ENCODE results near the gene LAMA4. TPM values are rescaled to one million over a fixed set of nuclear protein-coding genes. Genes with fewer than 3 reads are reported as not detected.

Gene LAMA4
- total and polyA plus RNA-seq, 2 of the 13 experiments (the other 11 are each of a cell fraction or from before 2014, with no cell fraction given) = not detected

DNA sequence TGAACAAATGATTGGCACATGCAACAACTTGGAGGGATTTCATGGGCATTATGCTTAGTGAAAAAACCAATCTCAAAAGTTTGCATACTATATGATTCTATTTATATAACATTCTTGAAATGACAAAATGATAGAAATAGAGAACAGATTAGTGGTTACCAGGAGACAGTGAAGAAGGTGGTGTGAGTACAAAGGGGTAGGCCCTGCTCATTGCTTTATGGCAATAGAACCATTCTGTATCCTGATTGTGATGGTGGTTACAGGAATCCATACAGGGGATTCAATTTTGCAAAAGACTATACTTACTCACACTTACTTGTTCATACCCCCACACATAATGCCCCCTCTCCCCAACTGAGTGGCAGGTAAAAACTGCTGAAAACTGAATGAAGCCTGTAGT lies 30.2 kb upstream of the LAMA4 start:
- no peak overlapping the region for H3K9ac ChIP-seq (ENCODE audit: insufficient read depth, low read depth, low read length)
- H3K27me3 ChIP-seq (ENCODE audit: control insufficient read depth in 1 of 2, insufficient read depth in 2 of 2, low read length in 2 of 2) = no peaks in the 10 kb centered on the region
- ATAC-seq (no peak), DNase-seq (ENCODE audit: low spot score) (no peak), FAIRE-seq (no peak)
- H3K79me2 ChIP-seq (ENCODE audit: insufficient read depth, low read length) = no peaks in the 10 kb centered on the region
- H4K20me1 ChIP-seq (ENCODE audit: insufficient read depth, low read length) = no peaks in the 10 kb centered on the region
- no peaks in the 10 kb centered on the region for H3K36me3 ChIP-seq (replicated peaks in 1 of 2; ENCODE audit: control insufficient read depth in 1 of 2, insufficient read depth in 2 of 2, low read length in 2 of 2)
- ChIA-PET POLR2A (no interaction called here), CTCF (ENCODE audit: low intra/inter-chr PET ratio, low total read pairs) (no interaction called here)
- BruUV-seq (replicated peaks) = no TSS peak
- H3K4me1 ChIP-seq (ENCODE audit: insufficient read depth, low read length) = no peaks in the 10 kb centered on the region
- intact Hi-C loops (cut with micrococcal nuclease; ENCODE audit: unreplicated experiment) = no loop called here
- in situ Hi-C loops (cut with HindIII; ENCODE audit: extremely low pct_ligation_motif_present, low pct_unique_long_range_greater_than_20kb) = no loop called here
- H3K4me3 ChIP-seq (replicated peaks in 1 of 3; ENCODE audit: insufficient read depth in 1 of 3, low read depth in 2 of 3, low read length in 3 of 3) = no peak overlapping the region
- H3K4me2 ChIP-seq (ENCODE audit: low read depth, low read length) = no peak overlapping the region
- no peak overlapping the region for H3K27ac ChIP-seq (ENCODE audit: extremely low read length, insufficient read depth, low read length)
- no peak overlapping the region for H2AFZ ChIP-seq (ENCODE audit: low read length)
- H3K9me3 ChIP-seq (ENCODE audit: low read length) = no peaks in the 10 kb centered on the region
- TF ChIP-seq SSRP1 (CRISPR knock-in tag; IDR thresholded peaks at IDR 0.05) = no peak
- TF ChIP-seq ZNF510 (CRISPR knock-in tag; IDR thresholded peaks at IDR 0.05; ENCODE audit: low read depth) = no peak
- TF ChIP-seq TCF12 (IDR thresholded peaks at IDR 0.05) = no peak
- TF ChIP-seq TCF12 (CRISPR knock-in tag; IDR thresholded peaks at IDR 0.05) = no peak
- TF ChIP-seq KAT8 (CRISPR knock-in tag; IDR thresholded peaks at IDR 0.05) = no peak
- TF ChIP-seq MBNL3 (CRISPR knock-in tag; conservative IDR thresholded peaks at IDR 0.05) = no peak

- Histone ChIP-seq H3K9ac (ENCODE audit: insufficient read depth, low read depth, low read length) (no peak overlapping the region), H3K4me2 (ENCODE audit: low read depth, low read length) (no peak overlapping the region), H3K4me1 (ENCODE audit: insufficient read depth, low read length) (no peaks in the 10 kb centered on the region), H3K27ac (ENCODE audit: extremely low read length, insufficient read depth, low read length) (no peak overlapping the region), H3K79me2 (ENCODE audit: insufficient read depth, low read length) (no peaks in the 10 kb centered on the region), H3K4me3 (replicated peaks in 1 of 3; ENCODE audit: insufficient read depth in 1 of 3, low read depth in 2 of 3, low read length in 3 of 3) (no peak overlapping the region), H3K9me3 (ENCODE audit: low read length) (no peaks in the 10 kb centered on the region), H2AFZ (ENCODE audit: low read length) (no peak overlapping the region), H3K36me3 (replicated peaks in 1 of 2; ENCODE audit: control insufficient read depth in 1 of 2, insufficient read depth in 2 of 2, low read length in 2 of 2) (no peaks in the 10 kb centered on the region), H4K20me1 (ENCODE audit: insufficient read depth, low read length) (no peaks in the 10 kb centered on the region), H3K27me3 (ENCODE audit: control insufficient read depth in 1 of 2, insufficient read depth in 2 of 2, low read length in 2 of 2) (no peaks in the 10 kb centered on the region)
- ChIA-PET POLR2A (no interaction called here), CTCF (ENCODE audit: low intra/inter-chr PET ratio, low total read pairs) (no interaction called here)
- TF ChIP-seq ZBTB39 (CRISPR knock-in tag; IDR thresholded peaks at IDR 0.05) (no peak), CEBPG (CRISPR knock-in tag; IDR thresholded peaks at IDR 0.05) (no peak), KLF11 (CRISPR knock-in tag; IDR thresholded peaks at IDR 0.05) (no peak), ATRX (CRISPR knock-in tag; IDR thresholded peaks at IDR 0.05; ENCODE audit: borderline replicate concordance) (no peak), SRY (CRISPR knock-in tag; IDR thresholded peaks at IDR 0.05) (no peak), MTF1 (CRISPR knock-in tag; IDR thresholded peaks at IDR 0.05) (no peak), TEAD2 (CRISPR knock-in tag; IDR thresholded peaks at IDR 0.05) (no peak), ZNF556 (CRISPR knock-in tag; IDR thresholded peaks at IDR 0.05; ENCODE audit: borderline replicate concordance) (no peak), PHF5A (CRISPR knock-in tag; IDR thresholded peaks at IDR 0.05; ENCODE audit: low read depth, unreplicated experiment) (no peak), ZNF576 (CRISPR knock-in tag; IDR thresholded peaks at IDR 0.05) (no peak), RNF2 (conservative IDR thresholded peaks at IDR 0.05; ENCODE audit: low read depth) (no peak), HIVEP1 (CRISPR knock-in tag; IDR thresholded peaks at IDR 0.05) (no peak), ZNF44 (CRISPR knock-in tag; IDR thresholded peaks at IDR 0.05) (no peak), ZNF547 (CRISPR knock-in tag; IDR thresholded peaks at IDR 0.05) (no peak), SMYD3 (CRISPR knock-in tag; IDR thresholded peaks at IDR 0.05) (no peak), RBAK (CRISPR knock-in tag; IDR thresholded peaks at IDR 0.05) (no peak)
- no peak for ATAC-seq
- BruUV-seq (replicated peaks) = no TSS peak
- no peak for DNase-seq (ENCODE audit: low spot score)
- 56% methylated on average over 4 of the region's 4 CpGs for WGBS (ENCODE audit: low lambda C conversion rate)
- in situ Hi-C loops (cut with HindIII; ENCODE audit: extremely low pct_ligation_motif_present, low pct_unique_long_range_greater_than_20kb) (no loop called here), intact Hi-C loops (cut with micrococcal nuclease; ENCODE audit: unreplicated experiment) (no loop called here)
- FAIRE-seq = no peak
Measured at GRCh38 chr6:112283621-112284020, 29.3 kb upstream of the LAMA4 start.
